Esophagus muscularis mucosa (tissue), 4 donors: Measurements from ENCODE around the gene CHD2. TPM values are rescaled to one million over a fixed set of nuclear protein-coding genes. Genes with fewer than 3 reads are reported as not detected.

Source experiments
- DNase-seq: peaks from one replicate; pipeline ENCODE4 v3.0.0-alpha.2; 2017; ENCODE audit errors: extremely low spot score
- H3K27ac ChIP-seq, 4 donors: fragments of 200-600 bp; sonication (generic); replicated peaks in 1 of 4; 1 replicate in 3 of 4; 2 replicates in 1 of 4; pipeline ENCODE4 v1.5.1; 2016 to 2019; ENCODE audit warnings: mild to moderate bottlenecking in 1 of 4
- H3K27me3 ChIP-seq, 4 donors: fragments of 200-600 bp; sonication (generic); one replicate each; pipeline versions ENCODE4 v1.5.1 to v1.6.0; 2016 to 2019
- H3K36me3 ChIP-seq, 4 donors: fragments of 200-600 bp; sonication (generic); one replicate each; pipeline ENCODE4 v1.5.1; 2016 to 2019
- H3K4me1 ChIP-seq, 4 donors: fragments of 200-600 bp; sonication (generic); one replicate each; pipeline ENCODE4 v1.5.1; 2016 to 2019
- H3K4me3 ChIP-seq, 4 donors: fragments of 200-600 bp; sonication (generic); 1 replicate in 2 of 4; 2 replicates in 2 of 4; pipeline ENCODE4 v1.5.1; 2016 to 2019; ENCODE audit warnings: mild to moderate bottlenecking in 4 of 4, moderate library complexity in 1 of 4
- H3K9me3 ChIP-seq, 4 donors: fragments of 200-600 bp; sonication (generic); 1 replicate in 3 of 4; 2 replicates in 1 of 4; pipeline ENCODE4 v1.5.1; 2016 to 2019
- EP300 ChIP-seq: sonication (generic); formaldehyde crosslinking; IDR thresholded peaks from one replicate; pipeline ENCODE4 v1.6.1; 2017; ENCODE audit warnings: antibody characterized with exemption
- POLR2A ChIP-seq: fragments of 450-650 bp; IDR thresholded peaks from one replicate; pipeline ENCODE4 v1.6.1; 2017; ENCODE audit warnings: antibody characterized with exemption, moderate library complexity, mild to moderate bottlenecking, low read depth
- POLR2AphosphoS5 ChIP-seq, 2 donors: sonication (generic); formaldehyde crosslinking; IDR thresholded peaks; one replicate each; pipeline ENCODE4 v1.6.1; 2017; ENCODE audit warnings: antibody characterized with exemption in 2 of 2
- WGBS: methylation state at CpG from one replicate; pipeline ENCODE4 v1.1.5; 2018; 5-methylcytosine and 5-hydroxymethylcytosine counted together
- intact Hi-C: fragments of 100-400 bp; cut with DNase I; formaldehyde crosslinking; loops from one replicate; pipeline ENCODE4 v1.15.1; 2023
- total RNA-seq, 4 donors: library from RNA; depleted of rRNA; stranded (reverse); fragments of >200 nt; gene quantifications; one replicate each; pipeline versions ENCODE4 v1.1.0 to v1.2.1, GENCODE V29; 2016
- TF ChIP-seq, protein P1 (sequence below), 3 experiments: fragments of 200-600 bp in 2 of 3; fragments of 450-650 bp in 1 of 3; sonication (generic) in 2 of 3; IDR thresholded peaks; one replicate each; pipeline ENCODE4 v1.5.1; 2017 to 2019; ENCODE audit warnings: antibody characterized with exemption in 3 of 3, mild to moderate bottlenecking in 2 of 3, moderate library complexity in 1 of 3

CHD2 gene
- total RNA-seq, 4 donors from 2014 or later: 54.3 to 86.0 (median 62.8) TPM

DNA sequence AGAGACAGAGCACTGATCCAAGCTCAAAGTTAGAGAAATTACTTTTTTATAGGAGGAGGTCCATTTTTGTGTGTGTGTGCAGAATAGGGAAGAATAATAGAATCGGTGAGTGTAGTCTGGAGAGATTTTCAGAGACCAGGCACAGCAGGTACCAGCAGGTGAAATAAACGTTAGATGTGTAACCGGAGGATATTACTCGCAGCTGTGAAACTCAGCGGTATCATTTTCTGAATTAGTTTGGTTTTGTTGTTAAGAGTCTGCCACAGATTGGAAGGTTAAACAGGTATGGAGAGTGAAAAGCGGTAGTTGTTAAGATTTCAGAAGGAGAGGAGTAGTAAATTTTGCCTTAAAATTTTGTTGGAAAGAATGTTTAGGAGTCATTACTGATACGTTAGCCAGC, 119.0 kb downstream of the CHD2 start:
- intact Hi-C loops: no loop called here
- peaks cover 0 to 16% (median 15%) of the 10 kb centered on the region in 4 donors for H3K4me1 ChIP-seq
- H3K9me3 ChIP-seq: no peaks in the 10 kb centered on the region
- no peak for DNase-seq
- no peaks in the 10 kb centered on the region for H3K27me3 ChIP-seq
- 89% methylated on average over 7 of the region's 7 CpGs for WGBS
- peak overlapping the region in 3 of 4 donors; percentile 5 to 63 (median 48) for H3K27ac ChIP-seq
- no peak for TF ChIP-seq POLR2AphosphoS5 (IDR thresholded peaks at IDR 0.05)
- no peak for TF ChIP-seq POLR2A
- TF ChIP-seq EP300: no peak
- TF ChIP-seq, protein P1, sequence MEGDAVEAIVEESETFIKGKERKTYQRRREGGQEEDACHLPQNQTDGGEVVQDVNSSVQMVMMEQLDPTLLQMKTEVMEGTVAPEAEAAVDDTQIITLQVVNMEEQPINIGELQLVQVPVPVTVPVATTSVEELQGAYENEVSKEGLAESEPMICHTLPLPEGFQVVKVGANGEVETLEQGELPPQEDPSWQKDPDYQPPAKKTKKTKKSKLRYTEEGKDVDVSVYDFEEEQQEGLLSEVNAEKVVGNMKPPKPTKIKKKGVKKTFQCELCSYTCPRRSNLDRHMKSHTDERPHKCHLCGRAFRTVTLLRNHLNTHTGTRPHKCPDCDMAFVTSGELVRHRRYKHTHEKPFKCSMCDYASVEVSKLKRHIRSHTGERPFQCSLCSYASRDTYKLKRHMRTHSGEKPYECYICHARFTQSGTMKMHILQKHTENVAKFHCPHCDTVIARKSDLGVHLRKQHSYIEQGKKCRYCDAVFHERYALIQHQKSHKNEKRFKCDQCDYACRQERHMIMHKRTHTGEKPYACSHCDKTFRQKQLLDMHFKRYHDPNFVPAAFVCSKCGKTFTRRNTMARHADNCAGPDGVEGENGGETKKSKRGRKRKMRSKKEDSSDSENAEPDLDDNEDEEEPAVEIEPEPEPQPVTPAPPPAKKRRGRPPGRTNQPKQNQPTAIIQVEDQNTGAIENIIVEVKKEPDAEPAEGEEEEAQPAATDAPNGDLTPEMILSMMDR (IDR thresholded peaks at IDR 0.05): no peak
- peaks cover 62 to 98% (median 88%) of the 10 kb centered on the region in 4 donors for H3K36me3 ChIP-seq
- no peak overlapping the region for H3K4me3 ChIP-seq

DNA sequence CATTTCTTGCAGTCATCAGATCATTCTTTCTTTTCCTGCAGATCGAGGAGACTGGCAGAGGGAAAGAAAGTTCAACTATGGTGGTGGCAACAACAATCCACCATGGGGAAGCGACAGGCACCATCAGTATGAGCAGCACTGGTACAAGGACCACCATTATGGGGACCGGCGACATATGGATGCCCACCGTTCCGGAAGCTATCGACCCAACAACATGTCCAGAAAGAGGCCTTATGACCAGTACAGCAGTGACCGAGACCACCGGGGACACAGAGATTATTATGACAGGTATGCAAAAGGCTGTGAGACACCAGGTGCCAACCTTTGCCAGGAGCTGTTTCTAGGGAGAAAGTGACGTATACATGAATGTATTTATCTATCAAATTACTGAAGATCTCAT, 119.8 kb downstream of the CHD2 start:
- intact Hi-C loops: no loop called here
- no peak for DNase-seq
- H3K9me3 ChIP-seq: no peaks in the 10 kb centered on the region
- peaks cover 65 to 98% (median 88%) of the 10 kb centered on the region in 4 donors for H3K36me3 ChIP-seq
- no peak overlapping the region for H3K4me3 ChIP-seq
- WGBS: 96% methylated on average over 10 of the region's 10 CpGs
- TF ChIP-seq, protein P1 (IDR thresholded peaks at IDR 0.05): no peak
- TF ChIP-seq POLR2A (no peak), EP300 (no peak), POLR2AphosphoS5 (IDR thresholded peaks at IDR 0.05) (no peak)
- H3K4me1 ChIP-seq: peaks cover 5 to 16% (median 15%) of the 10 kb centered on the region in 4 donors
- no peak overlapping the region for H3K27ac ChIP-seq
- H3K27me3 ChIP-seq: no peaks in the 10 kb centered on the region

DNA sequence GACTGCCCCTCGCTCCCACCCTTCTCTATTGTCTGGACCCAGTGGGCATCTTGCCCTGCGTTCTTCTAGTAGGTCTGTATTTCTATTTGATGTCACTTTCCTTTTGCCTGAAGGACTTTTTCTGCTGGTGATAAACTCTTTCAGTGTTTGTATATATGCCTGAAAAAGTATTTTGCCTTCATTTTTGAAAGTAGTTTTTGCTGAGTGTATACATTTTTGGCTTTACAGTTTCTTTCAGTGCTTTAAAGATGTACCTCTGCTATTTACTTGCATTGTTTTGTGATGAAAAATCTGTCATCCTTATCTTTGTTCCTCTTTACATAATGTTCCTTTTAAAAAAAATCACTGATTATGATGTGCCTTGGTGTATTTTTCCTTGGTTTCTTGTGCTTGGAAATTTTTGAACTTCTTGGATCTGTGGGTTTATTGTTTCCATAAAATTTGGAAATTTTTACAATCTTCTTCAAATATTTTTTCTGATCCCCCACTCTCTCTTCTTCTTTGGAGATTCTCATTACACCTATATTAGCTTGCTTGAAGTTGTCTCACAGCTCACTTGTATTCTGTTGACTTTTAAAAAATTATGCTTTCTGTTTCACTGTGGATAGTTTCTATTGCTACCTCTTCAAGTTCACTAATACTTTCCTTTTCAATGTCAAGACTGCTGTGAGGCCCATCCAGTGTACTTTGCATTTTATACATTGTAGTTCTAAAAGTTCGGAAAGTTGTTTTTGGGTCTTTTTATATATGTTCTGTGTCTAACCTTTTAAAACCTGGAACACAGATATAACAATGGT, 121.0 kb downstream of the CHD2 start:
- Histone ChIP-seq H3K27ac (peak overlapping the region in 1 of 4 donors; percentile 13), H3K4me1 (peaks cover 7 to 27% (median 22%) of the 10 kb centered on the region in 4 donors), H3K4me3 (no peak overlapping the region), H3K36me3 (peaks cover 56 to 98% (median 87%) of the 10 kb centered on the region in 4 donors), H3K27me3 (no peaks in the 10 kb centered on the region), H3K9me3 (no peaks in the 10 kb centered on the region)
- WGBS: 97% methylated on average over 3 of the region's 3 CpGs
- no peak for DNase-seq
- no peak for TF ChIP-seq POLR2A
- no peak for TF ChIP-seq EP300
- TF ChIP-seq, protein P1 (IDR thresholded peaks at IDR 0.05): no peak
- TF ChIP-seq POLR2AphosphoS5 (IDR thresholded peaks at IDR 0.05): no peak
- intact Hi-C loops: no loop called here

DNA sequence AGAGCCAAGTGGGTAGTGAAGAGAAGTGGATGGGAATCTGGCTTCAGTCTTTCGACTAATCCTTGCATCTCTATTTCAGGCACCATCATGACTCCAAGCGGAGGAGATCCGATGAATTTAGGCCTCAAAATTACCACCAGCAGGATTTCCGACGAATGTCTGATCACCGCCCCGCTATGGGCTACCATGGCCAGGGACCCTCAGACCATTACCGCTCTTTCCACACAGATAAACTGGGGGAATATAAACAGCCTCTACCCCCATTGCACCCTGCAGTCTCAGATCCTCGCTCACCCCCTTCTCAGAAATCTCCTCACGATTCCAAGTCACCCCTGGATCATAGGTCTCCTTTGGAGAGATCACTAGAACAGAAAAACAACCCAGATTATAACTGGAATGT, 124.2 kb downstream of the CHD2 start:
- DNase-seq: no peak
- intact Hi-C loops: no loop called here
- Histone ChIP-seq H3K27ac (no peak overlapping the region), H3K4me3 (no peak overlapping the region), H3K9me3 (no peaks in the 10 kb centered on the region), H3K36me3 (peaks cover 48 to 76% (median 68%) of the 10 kb centered on the region in 4 donors), H3K4me1 (peaks cover 37 to 58% (median 40%) of the 10 kb centered on the region in 4 donors), H3K27me3 (no peaks in the 10 kb centered on the region)
- WGBS: 98% methylated on average over 10 of the region's 10 CpGs
- TF ChIP-seq POLR2A (no peak), POLR2AphosphoS5 (IDR thresholded peaks at IDR 0.05) (no peak), EP300 (no peak)
- TF ChIP-seq, protein P1 (IDR thresholded peaks at IDR 0.05): no peak
